ENCODE measurements around the gene TBX21.
A peak's percentile ranks its signal among the peaks of the same experiment; 100 is the strongest.

The TBX21 gene

GRCh38 chr17:47714773-47715396, 18.2 kb upstream of the TBX21 start:
- no peak for DNase-seq

DNA sequence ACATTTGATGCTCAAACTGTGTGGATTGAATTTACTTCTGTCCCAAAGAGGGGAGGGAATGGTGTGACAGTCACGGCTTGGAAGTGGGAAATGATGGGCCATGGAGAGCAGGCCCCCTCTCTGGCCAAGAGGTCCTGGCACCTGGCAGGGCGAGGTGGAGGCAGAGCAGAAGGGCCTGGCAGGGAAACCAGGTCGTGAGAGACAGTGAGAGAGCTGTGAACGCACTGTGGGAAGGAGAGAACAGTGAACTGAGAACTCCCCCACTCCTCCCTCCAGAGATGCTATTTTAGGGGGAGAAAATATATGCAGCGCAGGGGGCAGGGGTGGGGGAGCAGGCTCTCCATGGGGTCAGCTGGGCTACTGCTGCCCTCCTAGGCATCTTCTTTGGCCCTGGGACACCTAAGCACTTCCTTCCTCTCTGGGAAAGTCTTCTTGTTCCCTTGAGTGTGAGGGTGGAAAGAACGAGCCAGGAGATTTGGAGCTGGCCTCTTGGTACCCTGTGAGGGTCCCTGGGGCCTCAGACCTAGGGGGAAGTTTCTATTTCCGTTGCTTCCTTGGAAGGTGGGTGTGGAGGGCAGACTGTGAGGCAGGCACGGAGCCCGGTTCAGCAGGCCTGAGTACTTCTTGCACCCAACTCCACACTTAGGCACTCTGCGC, 17.2 kb upstream of the TBX21 start:
- no peak for DNase-seq

- DNase-seq: no peak
Measured at GRCh38 chr17:47716375-47716774, 16.7 kb upstream of the TBX21 start.

DNA sequence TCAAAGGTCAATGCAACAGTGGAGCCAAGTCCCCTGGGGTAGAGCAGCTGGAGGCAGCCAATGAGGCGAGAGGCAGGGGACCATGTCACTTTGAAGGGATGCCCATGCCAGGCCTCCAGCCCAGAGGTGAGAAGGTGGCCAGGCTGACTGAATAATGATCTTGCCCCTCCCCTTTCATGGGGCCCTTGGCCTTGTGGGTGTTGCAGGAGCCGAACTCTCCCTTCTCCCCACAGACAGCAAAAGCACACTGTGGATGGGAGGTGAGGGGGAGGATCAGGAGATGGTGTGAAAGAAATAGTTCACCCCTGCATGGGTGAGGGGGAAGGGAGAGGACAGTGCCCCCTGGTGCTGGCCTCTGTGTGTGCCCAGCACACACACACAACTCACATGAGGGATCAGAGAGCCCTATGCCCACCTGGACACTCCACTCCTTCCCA, 15.8 kb upstream of the TBX21 start:
- DNase-seq: no peak

GRCh38 chr17:47717979-47718621, 14.9 kb upstream of the TBX21 start:
- no peak for DNase-seq

- DNase-seq: no peak
Measured at GRCh38 chr17:47718634-47719405, 14.2 kb upstream of the TBX21 start.

GRCh38 chr17:47719411-47720152, 13.5 kb upstream of the TBX21 start:
- DNase-seq: no peak

GRCh38 chr17:47720196-47720595, 12.8 kb upstream of the TBX21 start:
- DNase-seq: no peak

DNA sequence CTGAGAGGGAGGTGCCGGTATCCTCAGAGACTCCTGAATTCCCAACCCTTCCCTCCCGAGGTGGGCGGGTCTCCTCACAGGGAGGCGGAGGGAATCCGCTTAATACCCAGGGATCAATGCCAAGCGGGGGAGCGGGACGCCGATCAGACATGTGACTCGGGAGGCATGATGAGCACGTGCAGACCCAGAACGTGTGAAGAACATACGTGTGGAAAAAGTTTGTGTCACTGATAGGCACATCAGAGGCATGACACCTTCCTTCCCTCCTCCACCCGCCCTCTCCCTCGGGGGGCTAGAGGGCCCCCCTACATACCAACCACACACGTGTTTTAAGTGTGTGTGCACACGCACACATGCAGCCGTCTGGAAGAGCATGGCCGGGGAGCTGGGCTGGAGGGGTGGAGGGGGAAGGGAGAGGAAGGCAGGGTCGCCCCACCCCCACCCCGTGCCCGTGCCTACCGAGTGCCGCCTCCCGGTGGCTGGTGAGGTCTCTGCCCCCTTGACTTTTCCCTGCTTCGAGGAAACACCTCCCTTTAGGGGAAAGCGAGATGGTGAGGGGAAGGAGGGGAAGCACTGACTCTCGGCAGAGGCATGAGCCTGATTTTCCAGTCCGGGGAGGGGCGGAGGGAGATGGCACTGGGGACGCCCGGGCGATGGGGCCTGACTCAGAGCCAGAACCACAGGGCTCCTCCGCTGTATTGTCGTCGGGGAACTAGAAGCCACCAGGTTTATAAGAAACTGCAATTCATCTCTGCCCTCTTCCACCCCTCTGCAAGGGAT, 12.1 kb upstream of the TBX21 start:
- peak; percentile 60 for DNase-seq

- DNase-seq: no peak
Measured at GRCh38 chr17:47721725-47722124, 11.3 kb upstream of the TBX21 start.

DNA sequence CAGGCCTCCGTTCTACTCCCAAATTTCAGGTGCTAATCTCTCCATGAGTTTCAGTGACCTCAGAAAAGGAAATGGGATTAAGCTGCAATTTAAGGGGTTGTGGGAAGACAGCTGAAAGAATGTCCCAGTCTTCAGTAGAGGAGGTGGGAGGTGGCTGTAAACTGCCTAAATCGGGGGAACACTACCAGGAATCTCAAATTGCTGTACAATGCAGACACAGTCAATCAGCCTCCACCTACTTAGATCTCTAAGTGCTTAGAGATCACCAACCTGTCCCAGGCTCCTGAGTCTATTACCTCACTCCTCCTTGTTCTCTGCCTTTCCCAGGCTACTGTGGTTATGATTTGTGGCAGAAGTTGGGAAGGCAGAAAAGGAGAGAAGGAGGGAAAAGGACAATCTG, 8.3 kb upstream of the TBX21 start:
- DNase-seq: no peak

GRCh38 chr17:47725446-47726111, 7.5 kb upstream of the TBX21 start:
- DNase-seq: no peak

DNA sequence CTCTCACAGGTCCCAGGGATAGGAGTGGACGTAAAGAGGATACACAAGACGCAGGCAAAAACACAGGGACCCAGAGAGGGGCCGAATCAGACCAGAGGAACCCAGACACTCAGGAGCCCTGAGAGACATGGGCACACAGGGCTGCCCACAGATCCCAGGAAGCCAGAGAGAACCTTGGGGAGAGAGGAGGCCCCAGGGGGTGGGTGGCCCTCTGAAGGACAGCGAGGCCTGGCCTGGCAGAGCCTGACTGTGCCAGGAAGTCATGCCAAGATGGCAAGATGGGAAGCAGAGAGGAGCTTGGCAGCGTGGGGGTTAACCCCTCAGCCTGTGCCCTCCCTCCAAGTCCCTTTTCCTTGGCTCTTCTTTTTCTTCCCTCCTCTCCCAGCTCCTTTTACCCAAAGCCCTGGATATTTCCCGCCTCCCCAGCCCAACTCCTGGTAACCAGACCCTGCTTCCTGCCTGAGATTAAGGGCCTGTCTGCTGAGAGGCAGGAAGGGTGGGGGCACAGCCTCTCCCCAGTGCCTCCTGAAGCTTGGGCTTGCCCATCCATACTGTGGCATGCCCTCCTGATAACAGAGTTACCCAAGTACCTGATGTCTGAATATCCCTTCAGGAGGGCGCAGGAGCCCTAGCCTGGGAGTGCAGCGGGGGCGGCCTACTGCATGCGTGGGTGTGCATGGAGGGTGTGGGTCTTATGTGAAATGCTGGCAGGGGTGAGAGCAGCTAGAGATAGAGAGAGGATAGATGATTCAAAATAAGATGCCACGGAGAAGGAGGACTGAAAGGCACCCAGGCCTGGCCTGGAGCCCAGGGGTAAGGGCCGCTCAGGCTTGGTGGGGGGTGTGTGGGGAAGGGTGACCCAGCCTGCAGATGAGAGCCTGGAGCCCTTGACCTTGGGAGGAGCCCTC, 6.0 kb upstream of the TBX21 start:
- no peak for DNase-seq

DNA sequence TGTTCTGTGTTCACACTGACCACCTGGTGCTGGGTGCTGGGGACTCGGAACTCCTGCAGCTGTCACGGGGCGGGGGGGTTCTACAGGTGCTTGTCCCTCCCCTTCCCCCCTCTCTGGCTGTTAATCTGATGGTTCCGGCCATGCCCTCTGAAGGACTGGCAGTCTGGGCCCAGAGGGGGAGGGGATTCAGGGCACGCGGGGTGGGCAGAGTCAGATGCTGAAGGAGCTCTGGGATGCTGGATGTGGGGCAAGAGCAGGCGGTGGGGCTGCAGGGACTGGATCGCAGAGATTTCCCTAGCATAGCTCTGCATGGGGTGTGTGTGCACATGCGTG, 5.4 kb upstream of the TBX21 start:
- no peak for DNase-seq

GRCh38 chr17:47728214-47728877, 4.7 kb upstream of the TBX21 start:
- DNase-seq: no peak

DNA sequence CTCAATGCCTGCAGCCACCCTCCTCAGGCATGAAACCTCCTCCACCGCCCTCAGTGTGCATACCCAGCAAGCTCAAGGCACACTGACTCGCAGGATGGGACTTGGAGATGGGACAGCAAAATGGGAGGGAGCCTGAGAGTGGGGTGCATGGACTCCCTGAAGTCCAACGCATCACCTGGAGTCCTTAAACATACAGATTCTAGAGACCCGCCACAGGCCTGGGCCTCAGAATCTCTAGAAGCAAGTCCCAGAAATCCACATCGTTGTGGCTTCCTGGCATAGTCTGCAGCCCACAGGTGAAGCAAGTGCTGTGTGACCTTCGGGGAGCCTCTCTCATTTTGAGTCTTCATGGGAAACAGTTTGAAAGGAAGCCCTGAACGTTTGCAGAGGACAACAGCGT, 3.6 kb upstream of the TBX21 start:
- no peak for DNase-seq

GRCh38 chr17:47730681-47731080, 2.4 kb upstream of the TBX21 start:
- no peak for DNase-seq

GRCh38 chr17:47731396-47731795, 1.6 kb upstream of the TBX21 start:
- no peak for DNase-seq

DNA sequence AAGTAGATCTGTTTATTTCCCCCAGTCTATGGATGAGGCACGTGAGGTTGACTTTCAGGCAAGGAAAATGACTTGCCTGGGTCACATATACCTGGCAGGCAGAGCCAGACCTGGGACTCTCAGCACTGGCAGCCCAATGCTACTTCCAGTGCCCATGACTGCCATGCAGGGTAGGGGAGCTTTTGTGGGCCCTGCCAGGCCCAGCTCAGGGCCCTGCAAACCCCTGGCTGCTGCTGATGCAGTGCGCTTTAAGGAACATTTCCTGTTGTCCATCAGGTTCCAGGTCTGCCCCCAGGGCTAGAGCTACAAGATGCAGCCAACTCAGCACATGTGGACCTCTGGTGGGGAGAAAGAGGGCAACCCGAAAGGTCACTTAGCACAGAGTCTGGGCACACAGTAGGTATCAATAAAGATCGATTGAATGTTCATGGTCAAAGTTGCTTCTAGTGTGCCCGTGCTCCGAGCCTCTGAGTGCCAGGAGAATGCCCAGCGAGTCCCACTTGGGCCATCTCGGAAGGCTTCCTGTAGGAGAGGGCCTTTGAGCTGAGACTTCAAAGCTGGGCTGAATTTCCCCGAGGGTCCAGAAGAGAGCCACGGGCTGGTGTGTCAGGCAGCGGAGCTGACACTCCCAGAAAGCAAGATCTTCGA, 513 bp upstream of the TBX21 start:
- no peak for DNase-seq
